HG02852 (cell line): ENCODE results near the gene SH2D1A.
A peak's percentile ranks its signal among the peaks of the same experiment; 100 is the strongest.
"Not testable (repeated sequence)": the region's sequence is repeated elsewhere in the genome, so short reads cannot be mapped to it uniquely, and the experiment has no call there.

Experiments
- ATAC-seq: cut with Tn5 transposase; IDR thresholded peaks from one replicate; pipeline ENCODE4 v1.9.1; 2021; ENCODE audit warnings: mild to moderate bottlenecking, moderate library complexity; ENCODE audit not compliant: unreplicated experiment

SH2D1A gene

DNA sequence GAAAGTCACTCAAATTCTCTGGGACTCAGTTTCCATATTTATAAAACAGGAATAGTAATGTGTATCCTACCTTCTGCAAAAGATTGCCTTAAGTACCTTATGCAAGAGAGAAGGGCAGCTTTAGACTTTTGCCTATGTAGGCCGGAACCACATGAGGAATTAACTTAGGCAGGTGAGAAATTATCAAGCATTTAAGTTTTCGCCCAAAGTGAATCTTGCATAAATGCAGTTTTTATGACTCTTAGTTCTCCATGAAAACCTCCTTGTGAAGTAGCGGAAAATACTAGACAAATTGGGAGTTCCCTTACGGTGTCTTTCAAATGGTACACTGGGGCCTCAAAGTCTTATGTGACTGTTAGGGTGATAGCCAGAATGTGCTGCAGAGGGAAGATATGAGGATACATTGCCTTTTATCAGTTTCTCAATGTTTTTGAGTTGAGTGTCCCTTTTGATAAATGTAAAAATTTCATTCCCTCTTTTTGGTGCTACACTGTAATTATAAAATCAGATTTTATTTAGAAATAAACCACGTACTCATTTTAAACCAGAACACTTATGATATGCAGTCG is 2.6 kb downstream of the SH2D1A start:
- ATAC-seq, result no peak

DNA sequence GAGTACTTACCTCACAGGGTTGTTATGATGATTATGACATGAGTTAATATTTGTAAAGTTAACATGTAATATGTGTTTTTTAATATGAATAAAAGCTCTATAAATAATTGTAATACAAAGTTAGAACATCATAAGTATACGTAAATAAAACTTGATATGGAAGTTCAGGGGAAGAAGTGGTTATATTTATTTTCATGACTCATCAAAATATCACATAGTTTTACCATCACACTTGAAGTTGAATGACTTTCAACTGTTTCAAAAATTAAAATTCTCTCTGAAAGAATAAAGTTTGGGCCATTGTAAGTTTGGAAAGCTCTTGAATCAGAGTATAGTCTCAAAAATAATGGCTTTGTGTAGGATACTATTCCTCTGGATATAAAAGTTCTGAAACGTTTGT is 8.3 kb downstream of the SH2D1A start:
- no peak for ATAC-seq

DNA sequence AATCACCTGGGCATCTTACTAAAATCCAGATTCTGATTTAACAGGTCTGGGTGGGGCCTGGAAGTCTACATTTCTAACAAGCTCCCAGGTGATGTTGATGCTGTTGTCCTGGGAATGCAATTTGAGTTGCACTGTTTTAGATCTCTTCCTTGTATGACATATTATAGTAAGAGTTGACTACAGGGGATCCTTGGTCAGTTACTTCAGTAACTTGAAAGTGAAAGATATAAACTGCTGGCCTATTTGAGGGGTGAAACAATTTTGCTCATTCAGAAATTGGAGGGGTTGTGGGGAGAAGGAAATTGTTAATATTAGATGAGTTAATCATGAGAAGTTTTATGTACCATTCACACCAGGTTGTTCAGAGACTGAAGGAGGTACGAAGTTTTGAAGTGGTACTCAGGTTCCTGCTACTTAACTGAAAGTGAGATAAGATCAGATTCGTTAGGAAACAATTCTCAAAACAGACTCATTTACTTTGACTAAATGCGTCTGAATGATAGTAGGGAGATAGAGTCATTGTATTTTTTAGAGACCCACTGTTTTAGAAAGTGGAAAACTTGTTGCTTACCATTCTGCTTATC is 12.5 kb downstream of the SH2D1A start:
- ATAC-seq, result peak; percentile 50

DNA sequence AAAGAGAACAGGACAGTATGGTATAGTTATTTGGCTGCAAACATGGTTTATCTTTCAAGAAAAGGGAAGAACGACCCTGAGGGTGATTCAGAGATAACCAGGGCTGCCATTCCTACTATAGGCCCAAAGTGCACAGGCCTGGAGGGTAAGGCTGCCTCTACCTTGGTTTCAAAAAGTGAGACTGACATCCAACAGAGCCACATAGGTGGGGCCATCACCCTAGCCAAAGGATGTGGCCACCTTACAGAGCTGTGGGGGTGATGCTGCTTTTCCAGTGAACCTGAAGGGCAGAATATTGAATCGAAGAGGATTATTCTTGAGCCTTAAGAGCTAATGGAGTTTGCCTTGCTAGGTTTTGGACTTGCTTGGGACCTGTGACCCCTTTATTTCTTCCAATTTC is 15.7 kb downstream of the SH2D1A start:
- ATAC-seq, result no peak

DNA sequence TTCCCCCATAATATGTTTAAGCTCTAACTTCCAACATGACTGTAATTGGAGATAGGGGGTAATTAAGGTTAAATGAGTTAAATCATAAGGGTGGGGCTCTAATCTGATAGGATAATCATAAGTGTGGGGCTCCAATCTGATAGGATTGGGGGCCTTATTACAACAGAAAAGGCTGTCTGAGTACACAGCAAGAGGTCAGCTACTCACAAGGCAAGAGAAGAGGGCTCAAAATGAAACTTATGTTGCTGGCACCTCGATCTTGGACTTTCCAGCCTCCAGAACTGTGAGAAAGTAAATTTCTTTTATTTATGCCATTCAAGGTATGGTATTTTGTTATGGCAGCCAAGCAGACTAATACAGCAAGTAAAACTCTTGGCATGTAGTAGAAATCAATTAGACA is 16.4 kb downstream of the SH2D1A start:
- ATAC-seq, result no peak

DNA sequence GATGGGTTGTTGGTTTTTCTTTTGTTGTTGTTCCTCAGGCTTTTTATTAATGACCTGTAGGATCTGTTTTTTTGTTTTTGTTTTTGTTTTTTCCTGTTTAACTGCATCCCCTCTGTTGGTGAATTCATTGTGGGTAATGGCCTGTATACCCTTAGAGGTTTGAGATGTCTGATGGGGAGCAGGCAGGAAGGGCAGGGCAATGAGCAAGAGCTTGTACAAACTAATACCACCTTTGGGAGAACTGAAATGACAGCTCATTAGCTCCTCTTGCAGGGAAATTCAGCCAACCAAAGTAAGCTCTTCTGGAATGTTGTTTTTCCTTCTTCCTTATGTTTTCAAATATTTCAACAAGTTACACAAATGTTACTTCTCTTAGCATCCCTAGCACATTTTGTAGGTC is 23.4 kb downstream of the SH2D1A start:
- no peak for ATAC-seq

DNA sequence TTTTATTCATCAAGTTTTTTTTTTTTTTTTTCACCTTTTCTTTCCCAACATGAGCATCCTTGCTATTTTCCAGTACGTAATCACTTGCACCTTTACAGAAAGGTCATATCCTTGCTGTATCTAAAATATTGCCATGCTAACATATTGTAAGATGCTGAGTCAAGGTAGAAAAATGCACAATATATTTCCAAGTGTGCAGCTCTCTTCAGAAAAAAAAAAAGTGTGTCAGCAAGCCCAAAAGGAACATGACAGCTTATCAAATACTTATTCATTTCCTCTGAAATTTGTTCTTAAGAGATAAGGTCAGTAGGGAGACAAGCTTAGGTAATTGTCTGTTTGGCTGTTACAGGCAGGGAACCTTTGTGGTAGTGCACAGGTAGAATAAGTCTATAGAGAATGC is 27.0 kb downstream of the SH2D1A start:
- ATAC-seq, result no peak

DNA sequence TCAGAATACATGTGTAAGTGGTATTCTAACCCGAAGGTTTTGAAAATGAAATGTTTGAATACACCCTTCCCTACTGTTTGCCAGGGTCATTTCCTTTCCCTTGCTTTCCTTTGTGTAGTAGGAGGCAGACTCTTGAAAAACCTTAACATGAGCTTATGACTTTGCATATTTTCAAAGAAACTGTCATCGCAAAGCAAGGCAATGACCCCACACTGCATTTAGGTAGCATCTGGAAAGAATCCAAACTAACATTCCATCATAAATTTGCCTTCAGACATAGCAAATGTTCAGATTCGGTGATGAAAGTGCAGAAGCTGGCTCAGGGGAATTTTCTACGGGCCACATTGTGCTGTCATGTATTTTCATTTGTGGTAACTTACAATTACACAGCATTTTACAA is 32.3 kb downstream of the SH2D1A start:
- ATAC-seq, result no peak

DNA sequence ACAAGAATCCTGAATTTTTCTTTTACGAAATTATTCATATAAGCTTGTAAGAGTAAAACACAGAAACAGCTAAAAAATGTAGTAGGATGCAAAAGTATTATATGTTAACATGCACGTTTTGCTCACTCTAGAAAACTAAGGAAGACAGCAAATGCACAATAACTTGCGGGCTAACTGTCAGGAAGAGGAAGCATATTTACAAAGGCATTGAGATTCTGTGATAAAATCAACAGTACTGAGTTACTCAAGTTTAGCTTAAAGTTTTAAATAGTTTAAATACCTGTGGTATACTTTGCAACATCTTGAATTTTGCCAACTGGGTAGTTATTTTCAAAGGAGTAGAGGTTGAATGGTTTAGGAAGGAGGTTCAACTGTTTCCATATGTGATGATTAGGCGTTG is 37.0 kb downstream of the SH2D1A start:
- ATAC-seq, result no peak

DNA sequence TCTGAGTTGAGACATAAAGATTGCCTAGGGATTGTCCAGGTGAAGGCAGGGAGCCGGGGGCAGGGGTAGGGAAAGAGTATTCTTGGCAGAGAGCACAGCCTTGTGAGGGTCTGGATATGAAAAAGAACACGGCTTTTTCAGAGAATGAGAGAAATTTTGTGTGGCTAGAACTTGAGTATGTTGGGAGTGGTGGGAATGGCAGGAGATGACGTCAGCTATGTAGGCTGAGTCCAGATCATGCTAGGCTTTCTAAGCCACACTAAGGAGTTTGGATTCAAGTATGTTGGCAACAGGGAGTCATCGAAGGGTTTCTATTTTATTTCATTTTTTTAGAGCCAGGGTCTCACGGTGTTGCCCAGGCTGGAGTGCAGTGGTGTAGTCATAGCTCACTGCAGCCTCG is 40.0 kb downstream of the SH2D1A start:
- ATAC-seq, result no peak

DNA sequence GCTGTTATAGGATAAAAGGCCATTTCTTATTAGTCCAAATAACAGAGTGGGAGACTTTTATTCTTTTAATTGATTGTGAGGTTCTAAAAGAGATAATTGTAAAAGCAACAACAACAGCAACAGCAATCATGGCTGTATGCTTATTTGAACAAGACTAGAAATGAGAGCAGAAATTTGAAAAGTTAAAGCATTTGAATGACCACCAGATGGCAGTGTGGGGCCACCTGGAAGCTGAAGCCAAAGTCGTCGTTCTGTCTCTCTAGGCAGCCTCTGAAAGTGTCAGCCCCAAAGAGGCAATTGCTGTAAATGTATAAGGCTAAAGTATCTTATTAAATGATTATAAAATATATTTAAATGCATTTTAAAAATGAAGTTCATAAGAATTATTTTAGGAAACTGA is 42.2 kb downstream of the SH2D1A start:
- ATAC-seq, result peak; percentile 72

DNA sequence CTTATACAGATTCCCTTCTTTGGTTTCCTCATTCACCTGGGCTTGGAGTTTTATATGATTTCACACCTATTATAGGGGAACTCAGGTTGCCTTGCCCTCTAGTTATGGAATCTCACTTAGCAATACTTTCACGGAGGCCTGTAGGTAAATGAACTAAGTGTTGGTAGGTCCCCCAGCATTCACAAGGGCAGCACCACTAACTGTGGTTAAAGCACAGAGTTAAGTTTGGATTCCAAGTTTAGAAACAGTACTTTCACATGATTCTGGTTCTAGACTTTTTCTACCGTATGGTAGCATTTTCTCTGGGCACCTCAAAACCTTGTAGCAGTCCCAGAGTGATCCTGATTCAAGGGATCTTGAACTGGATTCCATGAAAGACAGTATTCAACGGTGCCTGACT is 46.4 kb downstream of the SH2D1A start:
- no peak for ATAC-seq

DNA sequence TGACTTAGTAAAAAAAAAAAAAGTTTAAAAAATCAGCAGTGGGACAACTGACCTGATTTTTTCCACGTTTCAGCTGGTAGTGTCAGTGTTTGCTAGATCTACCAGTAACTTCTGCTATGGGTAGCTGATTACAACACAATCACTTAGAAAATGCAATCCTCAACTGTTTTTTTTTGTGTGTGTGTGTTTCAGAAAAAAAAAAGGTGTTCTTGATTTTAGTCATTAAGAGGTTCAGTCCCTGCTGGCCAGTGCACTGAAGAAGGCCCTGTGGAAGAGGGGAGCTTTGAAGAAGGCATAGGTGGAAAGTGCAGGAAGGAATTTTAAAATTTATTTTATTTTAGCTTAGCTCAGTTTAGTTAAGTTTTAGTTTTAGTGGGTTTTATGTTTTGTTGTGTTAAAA is 46.9 kb downstream of the SH2D1A start:
- ATAC-seq, result no peak

DNA sequence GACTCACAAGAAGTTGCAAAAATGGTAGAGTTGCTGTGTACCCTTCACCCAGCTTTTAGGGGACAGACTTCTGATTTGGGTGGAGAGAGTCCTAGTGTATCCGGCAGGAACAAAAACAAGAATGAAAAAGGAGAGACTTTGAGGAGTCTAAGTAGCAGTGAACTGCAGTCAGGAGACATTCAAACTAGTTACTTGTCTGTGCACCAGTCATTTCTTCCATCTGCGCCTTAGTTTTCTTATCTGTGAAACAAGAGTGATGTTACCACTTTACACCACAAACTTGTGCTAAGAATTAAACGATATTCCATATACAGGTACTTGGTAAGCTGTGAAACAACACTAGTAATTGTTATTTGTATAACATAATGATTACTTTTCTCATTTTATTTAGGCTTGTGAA is 47.3 kb downstream of the SH2D1A start:
- no peak for ATAC-seq

DNA sequence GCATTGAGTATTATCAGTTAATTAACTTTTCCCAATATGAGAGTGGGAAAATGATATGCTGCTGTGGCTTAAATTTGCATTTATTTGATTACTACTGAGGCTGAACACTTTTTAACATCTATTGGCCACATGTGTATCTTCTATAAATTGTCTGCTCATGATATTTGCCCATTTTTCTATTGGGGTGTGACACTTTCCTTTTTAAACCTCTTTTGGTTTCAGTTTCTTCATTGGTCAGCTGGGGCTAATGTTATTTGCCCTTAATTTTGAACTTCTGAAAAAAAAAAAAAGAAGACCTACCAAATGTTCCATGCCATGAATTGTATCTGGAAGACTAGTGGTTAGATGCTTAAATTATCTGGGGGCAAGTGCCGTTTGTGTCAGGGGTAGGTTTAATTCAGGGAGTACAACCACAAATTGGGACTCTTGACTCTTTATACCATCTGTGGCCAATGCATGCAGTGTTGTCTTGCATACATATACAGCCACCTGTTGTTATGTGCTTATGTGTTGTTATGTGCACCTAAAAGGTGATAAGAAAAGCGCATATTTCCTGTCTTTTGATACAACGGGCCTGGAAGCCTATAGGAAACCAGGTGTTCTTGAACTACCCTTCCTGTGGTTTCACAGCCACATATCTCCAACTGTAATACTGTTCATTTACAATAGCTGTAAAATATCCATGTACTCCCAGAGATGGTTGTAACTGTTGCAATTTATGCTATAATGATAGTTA is 49.0 kb downstream of the SH2D1A start:
- peak; percentile 49 for ATAC-seq

DNA sequence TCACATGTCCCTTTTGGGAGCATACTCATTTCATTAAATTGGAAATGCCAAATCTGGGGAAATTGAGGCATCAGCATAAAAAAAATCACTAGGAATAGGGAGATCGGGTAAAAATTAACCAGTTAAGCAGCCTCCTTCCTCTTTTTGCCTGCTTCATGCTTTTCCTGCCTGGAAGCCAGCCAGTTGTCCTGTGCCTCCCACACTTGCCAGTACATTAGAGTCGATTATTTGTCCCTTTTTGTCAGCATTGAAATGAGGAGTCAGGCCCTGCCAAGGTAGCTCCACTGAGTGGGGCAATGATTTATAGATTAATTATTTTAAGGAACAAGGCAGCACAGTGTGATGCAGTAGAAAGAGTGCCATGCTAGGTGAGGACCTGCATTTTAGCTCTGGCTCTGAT is 55.3 kb downstream of the SH2D1A start:
- no peak for ATAC-seq

DNA sequence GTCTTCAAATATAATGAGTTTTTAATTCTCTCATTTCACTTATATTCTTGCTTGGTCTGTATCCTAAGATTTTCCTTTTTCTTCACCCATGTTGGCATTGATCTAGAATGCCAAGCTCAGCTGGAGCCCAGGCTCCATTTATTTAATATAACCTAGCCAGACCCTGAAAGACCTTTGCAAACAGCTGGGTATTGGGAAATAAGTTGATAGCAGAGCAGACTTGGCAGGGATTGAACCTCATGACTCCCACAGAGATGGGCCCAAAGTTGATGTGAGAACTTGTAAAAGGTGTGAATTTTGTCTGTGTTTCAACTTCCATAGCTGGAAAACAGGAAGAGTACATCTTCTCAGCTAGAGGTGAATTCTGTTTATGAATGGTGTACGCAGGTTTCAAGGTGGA is 59.5 kb downstream of the SH2D1A start:
- no peak for ATAC-seq

DNA sequence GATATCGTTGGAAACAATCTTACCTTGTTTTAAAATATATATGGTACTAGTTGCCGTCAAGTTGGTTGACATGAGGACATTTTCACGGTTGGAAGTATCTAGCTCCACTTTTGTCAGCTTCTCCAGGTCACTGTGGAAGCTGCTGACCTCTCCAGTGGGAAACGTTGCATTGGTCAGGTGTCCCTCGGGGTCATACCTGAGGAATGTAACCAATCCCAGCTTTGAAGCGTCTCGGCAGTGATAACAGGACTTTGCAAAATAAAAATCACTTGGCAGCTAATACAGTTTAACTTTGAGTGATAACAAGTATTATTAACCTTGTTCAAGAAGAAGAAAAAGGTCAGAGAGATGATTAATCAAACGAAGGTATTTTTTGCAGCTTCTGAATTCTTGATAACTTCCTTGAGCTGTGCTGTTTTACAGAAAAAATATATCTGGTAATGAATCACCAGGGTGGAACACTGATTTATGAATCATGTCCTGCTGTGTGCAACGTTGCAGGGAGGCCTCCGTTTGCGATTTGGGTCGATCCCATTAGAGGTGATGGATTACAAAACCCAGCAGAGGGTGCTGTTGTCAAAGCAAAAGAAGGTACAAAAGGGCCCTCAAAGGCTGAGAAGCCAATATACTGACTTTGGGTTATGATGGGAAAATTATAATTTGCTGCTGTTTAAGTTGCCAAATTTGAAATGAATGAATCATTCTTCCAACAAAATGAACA is 60.1 kb downstream of the SH2D1A start:
- peak; percentile 97 for ATAC-seq

DNA sequence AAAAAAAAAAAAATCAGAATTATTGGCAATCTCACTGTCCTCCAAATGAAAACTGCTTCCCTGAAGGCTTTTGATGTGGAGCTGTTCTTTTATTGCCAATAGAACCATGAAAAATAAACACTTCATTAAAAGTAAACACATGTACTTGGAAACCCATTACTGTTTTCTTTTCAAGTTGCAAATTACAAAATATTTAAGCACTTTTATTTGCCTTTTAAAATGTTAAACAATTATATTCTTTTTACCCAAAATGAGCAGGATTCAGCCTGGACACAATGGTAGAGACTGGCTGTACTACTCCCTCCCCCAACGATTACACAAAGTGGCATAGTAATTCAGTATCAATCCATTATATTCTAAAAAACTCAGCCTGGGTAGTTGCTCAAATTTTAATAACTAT is 60.9 kb downstream of the SH2D1A start:
- ATAC-seq, result no peak

DNA sequence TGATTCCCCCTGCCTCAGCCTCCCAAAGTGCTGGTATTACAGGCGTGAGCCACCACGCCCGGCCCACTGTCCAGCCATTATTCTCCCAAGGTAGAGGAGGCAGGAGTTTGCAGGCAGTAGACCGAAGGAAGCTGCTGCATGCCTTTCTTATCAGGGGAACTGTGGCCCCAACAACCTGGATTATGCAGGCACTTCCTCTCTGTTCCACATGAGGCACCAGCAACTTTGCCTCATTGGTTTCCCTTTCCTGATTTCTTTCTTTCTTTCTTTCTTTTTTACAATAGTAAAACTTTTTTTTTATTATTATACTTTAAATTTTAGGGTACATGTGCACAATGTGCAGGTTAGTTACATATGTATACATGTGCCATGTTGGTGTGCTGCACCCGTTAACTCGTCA is 62.0 kb downstream of the SH2D1A start:
- ATAC-seq, result not testable (repeated sequence)

DNA sequence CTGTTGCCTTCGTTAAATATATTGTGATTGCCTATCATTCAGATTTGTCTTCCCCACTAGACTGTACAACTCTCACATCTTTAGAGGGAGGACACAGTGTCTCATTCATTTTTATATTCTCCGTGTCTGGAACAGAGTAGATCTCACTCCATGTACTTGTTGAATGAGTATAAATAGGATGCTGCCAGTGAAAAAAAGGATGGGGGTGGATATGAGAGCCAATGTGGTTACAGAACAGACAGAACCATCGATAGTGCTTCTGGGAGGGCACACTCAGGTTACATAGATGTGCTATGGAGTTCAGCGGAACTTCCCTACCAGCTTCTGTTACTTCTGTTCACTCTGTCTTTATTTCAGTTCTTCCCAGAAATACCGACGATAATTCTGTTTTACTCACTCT is 66.9 kb downstream of the SH2D1A start:
- no peak for ATAC-seq

DNA sequence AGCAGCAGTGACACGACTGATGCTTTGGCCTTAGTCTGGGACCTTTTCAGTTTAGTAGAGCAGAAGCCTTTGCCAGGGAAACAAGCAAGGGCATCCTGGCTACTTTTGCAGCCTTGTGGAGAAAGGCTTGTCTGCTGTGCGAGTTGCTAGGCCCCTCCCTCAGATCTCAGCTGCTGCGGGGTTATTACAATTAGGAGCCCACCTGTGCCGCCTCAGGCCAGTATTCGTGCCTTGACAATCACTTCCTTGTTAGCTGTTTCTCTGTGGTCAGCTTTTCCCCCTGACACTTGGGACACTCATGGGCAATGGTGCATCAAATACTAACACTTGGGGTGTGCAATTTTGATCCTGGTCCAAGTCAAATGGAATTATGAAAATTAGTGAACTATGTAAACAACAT is 67.9 kb downstream of the SH2D1A start:
- no peak for ATAC-seq
